Type B pancreatic cell (in vitro differentiated cells): ENCODE measurements around the gene STX7. TPM values are rescaled to one million over a fixed set of nuclear protein-coding genes. Genes with fewer than 3 reads are reported as not detected.

Experiments
- DNase-seq: peaks from one replicate; pipeline ENCODE4 v3.0.0; 2021; ENCODE audit warnings: mixed read lengths; ENCODE audit not compliant: unreplicated experiment; ENCODE audit errors: extremely low spot score
- H3K27ac Mint-ChIP-seq: 2 replicates; pipeline ENCODE4 v1.8.0; 2021; ENCODE audit warnings: mild to moderate bottlenecking, mixed read lengths
- H3K27me3 Mint-ChIP-seq: 2 replicates; pipeline ENCODE4 v1.8.0; 2021; ENCODE audit warnings: mixed read lengths
- H3K36me3 Mint-ChIP-seq: 2 replicates; pipeline ENCODE4 v1.8.0; 2021; ENCODE audit warnings: mixed read lengths
- H3K4me1 Mint-ChIP-seq: one replicate; pipeline ENCODE4 v1.8.0; 2021; ENCODE audit warnings: mixed read lengths; ENCODE audit not compliant: unreplicated experiment
- H3K4me3 Mint-ChIP-seq: 2 replicates; pipeline ENCODE4 v1.8.0; 2021; ENCODE audit warnings: mild to moderate bottlenecking, mixed read lengths
- H3K9me3 Mint-ChIP-seq: 2 replicates; pipeline ENCODE4 v1.8.0; 2021; ENCODE audit warnings: mixed read lengths
- total RNA-seq: library from RNA; stranded (reverse); gene quantifications from 2 replicates; pipeline ENCODE4 v1.2.1, GENCODE V29; 2021; ENCODE audit warnings: low replicate concordance
- TF ChIP-seq, protein P1 (sequence below): fragments of 200-600 bp; sonication (generic); conservative IDR thresholded peaks from 2 replicates; pipeline ENCODE4 v1.5.0; 2021; ENCODE audit warnings: antibody characterized with exemption, mild to moderate bottlenecking

The STX7 gene
- total RNA-seq, 1 donor from 2014 or later, result 36.6 TPM

DNA sequence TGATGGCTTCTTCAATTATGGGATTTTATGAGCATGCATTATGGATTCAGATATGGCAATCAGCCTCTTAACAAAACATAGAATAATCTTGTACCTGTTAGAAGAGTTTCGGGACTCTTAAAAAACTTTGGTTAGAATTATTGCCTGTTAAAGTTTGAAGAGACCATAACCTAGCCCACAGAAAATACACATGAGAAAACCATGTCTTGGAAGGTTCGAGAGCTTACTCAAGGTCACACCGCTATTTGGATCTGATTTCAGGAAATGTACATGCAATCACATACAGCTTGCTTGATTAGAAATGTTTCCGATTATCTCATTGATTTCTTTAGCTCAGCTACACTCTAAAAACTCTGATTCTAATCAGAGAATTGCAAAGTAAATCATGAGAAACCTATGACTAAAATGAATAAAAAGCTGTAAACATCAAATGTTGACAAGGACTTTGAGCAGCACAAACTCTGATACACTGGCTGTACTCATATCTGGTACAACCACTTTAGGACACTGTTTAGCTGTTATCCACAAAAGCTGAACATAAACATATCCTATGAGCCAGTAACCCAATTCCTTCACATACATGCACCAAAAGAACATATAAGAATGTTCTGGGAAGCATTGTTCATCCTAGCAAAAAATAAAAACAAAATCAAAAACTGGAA lies 16.3 kb downstream of the STX7 start:
- Mint-ChIP-seq H3K36me3 (peaks cover 44% of the 10 kb centered on the region), H3K27ac (no peak overlapping the region), H3K4me3 (no peak overlapping the region), H3K27me3 (no peaks in the 10 kb centered on the region), H3K9me3 (peaks cover 5% of the 10 kb centered on the region), H3K4me1 (peaks cover 6% of the 10 kb centered on the region)
- TF ChIP-seq, protein P1, sequence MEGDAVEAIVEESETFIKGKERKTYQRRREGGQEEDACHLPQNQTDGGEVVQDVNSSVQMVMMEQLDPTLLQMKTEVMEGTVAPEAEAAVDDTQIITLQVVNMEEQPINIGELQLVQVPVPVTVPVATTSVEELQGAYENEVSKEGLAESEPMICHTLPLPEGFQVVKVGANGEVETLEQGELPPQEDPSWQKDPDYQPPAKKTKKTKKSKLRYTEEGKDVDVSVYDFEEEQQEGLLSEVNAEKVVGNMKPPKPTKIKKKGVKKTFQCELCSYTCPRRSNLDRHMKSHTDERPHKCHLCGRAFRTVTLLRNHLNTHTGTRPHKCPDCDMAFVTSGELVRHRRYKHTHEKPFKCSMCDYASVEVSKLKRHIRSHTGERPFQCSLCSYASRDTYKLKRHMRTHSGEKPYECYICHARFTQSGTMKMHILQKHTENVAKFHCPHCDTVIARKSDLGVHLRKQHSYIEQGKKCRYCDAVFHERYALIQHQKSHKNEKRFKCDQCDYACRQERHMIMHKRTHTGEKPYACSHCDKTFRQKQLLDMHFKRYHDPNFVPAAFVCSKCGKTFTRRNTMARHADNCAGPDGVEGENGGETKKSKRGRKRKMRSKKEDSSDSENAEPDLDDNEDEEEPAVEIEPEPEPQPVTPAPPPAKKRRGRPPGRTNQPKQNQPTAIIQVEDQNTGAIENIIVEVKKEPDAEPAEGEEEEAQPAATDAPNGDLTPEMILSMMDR, result no peak
- no peak for DNase-seq

DNA sequence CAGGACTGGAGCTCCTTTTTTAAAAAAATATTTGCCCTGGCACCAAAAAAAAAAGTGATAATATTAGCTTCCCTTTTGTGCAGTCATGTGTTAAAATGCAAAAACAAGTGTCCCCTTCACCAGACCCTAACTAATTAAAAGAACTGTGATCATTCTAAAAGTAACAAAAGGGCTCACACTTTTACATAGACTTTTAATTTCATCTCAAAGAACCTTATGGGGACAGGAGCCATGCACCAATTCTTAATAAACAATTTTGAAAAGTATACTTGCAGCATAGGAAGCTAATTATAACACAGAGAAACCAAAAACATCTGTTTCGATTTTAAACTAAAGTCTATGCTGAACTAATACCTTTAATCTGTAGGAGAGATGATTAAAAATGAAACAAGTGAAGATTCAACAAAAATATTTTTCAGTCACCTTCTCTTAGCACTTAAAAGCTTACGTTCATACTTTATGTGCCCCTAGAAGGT lies 17.3 kb downstream of the STX7 start:
- no peaks in the 10 kb centered on the region for H3K27me3 Mint-ChIP-seq
- no peak overlapping the region for H3K27ac Mint-ChIP-seq
- TF ChIP-seq, protein P1, result no peak
- H3K4me1 Mint-ChIP-seq, result peaks cover 6% of the 10 kb centered on the region
- H3K36me3 Mint-ChIP-seq, result peaks cover 38% of the 10 kb centered on the region
- no peak overlapping the region for H3K4me3 Mint-ChIP-seq
- H3K9me3 Mint-ChIP-seq, result peaks cover 5% of the 10 kb centered on the region
- DNase-seq, result no peak

DNA sequence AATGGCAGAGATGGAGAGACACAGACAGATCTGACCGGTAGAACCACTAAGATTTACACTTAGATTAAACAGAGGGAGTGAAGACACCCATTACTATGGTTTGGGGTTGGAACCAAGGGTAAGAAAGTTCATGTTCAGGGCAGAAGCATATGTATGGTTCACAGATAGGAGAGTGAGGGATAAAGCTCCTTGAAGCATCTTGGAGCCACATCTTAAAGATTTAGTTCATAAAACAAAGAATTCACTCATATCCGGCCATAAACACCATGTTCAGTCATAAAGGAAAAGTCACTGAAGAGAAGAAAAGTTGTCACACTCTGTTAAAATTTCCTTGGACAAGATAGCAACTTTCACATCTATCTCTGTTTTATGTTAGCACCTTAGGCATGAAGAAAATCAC lies 18.0 kb downstream of the STX7 start:
- TF ChIP-seq, protein P1, result no peak
- Mint-ChIP-seq H3K27me3 (no peaks in the 10 kb centered on the region), H3K4me1 (peaks cover 6% of the 10 kb centered on the region), H3K36me3 (peaks cover 33% of the 10 kb centered on the region), H3K27ac (no peak overlapping the region), H3K9me3 (peaks cover 5% of the 10 kb centered on the region), H3K4me3 (no peak overlapping the region)
- no peak for DNase-seq

DNA sequence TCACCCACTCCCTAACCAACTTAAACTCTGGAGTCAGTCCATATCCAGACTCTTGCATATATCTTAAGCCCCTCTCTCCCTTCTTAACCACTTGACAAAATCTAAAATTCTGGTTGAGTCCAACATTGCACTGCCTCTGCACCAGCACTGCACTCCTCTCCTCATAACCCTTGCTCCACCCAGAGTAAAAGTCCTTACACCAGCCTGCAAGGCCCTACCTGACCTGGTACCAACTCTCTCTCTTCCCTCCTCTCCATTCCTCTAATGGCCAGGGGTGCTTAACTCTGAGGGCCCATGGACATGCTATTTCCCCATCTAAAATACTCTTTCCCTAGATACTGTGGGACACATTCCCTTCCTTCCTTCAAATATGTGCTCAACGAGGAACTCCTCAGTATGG lies 21.0 kb downstream of the STX7 start:
- Mint-ChIP-seq H3K36me3 (peaks cover 24% of the 10 kb centered on the region), H3K27me3 (no peaks in the 10 kb centered on the region), H3K4me1 (no peaks in the 10 kb centered on the region), H3K4me3 (no peak overlapping the region), H3K9me3 (peaks cover 5% of the 10 kb centered on the region), H3K27ac (no peak overlapping the region)
- TF ChIP-seq, protein P1, result no peak
- no peak for DNase-seq

DNA sequence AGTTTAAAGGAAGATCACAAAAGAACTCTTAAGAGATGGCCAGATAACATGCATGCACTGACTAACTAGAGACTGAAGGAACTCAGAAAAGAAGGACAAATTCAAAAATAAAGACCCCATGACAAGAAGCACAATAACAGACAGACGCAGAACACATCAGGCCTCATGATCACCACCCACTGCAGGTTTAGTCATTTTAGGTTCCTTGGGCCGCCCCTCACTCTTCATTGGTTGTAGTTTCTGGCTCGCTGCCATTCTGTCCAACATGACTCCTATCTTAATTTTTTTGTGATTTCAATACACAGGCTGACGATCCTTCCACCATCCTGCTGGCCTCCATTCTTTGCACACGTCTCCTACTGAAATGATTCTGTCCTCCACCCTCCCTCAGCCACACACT lies 21.6 kb downstream of the STX7 start:
- DNase-seq, result no peak
- H3K27ac Mint-ChIP-seq, result no peak overlapping the region
- peaks cover 5% of the 10 kb centered on the region for H3K9me3 Mint-ChIP-seq
- no peaks in the 10 kb centered on the region for H3K4me1 Mint-ChIP-seq
- H3K36me3 Mint-ChIP-seq, result peaks cover 25% of the 10 kb centered on the region
- no peak overlapping the region for H3K4me3 Mint-ChIP-seq
- no peaks in the 10 kb centered on the region for H3K27me3 Mint-ChIP-seq
- TF ChIP-seq, protein P1, result no peak
